Fibroblast of the aortic adventitia (primary cell): ENCODE results near the gene IQSEC1. TPM values are rescaled to one million over a fixed set of nuclear protein-coding genes. Genes with fewer than 3 reads are reported as not detected.
A peak's percentile ranks its signal among the peaks of the same experiment; 100 is the strongest.

Experiments used
- DNase-seq: peaks from one replicate; pipeline ENCODE4 v3.0.0-alpha.2; 2010; ENCODE audit warnings: low read depth
- H3K4me3 ChIP-seq: 2 replicates; pipeline ENCODE4 v1.5.1; 2011; ENCODE audit warnings: low read depth, mild to moderate bottlenecking, control low read depth, low read length, moderate library complexity
- CTCF ChIP-seq: IDR thresholded peaks from 2 replicates; pipeline ENCODE4 v1.5.1; 2011; ENCODE audit warnings: mild to moderate bottlenecking, low read length, control low read depth, inconsistent platforms; ENCODE audit not compliant: insufficient read depth
- total RNA-seq: library from RNA; depleted of rRNA; stranded (reverse); fragments of >200 nt; gene quantifications from 2 replicates; pipeline ENCODE4 v1.2.3, GENCODE V29; 2012; ENCODE audit warnings: low replicate concordance

The IQSEC1 gene
- total RNA-seq, 1 donor: 15.9 TPM

- H3K4me3 ChIP-seq: no peak overlapping the region
- DNase-seq: no peak
- no peak for TF ChIP-seq CTCF
Observed at GRCh38 chr3:12935861-12936830, 137.1 kb downstream of the IQSEC1 start.

- DNase-seq: no peak
- no peak for TF ChIP-seq CTCF
- H3K4me3 ChIP-seq: no peak overlapping the region
Observed at GRCh38 chr3:12935023-12935860, 138.0 kb downstream of the IQSEC1 start.

- TF ChIP-seq CTCF: no peak
- H3K4me3 ChIP-seq: no peak overlapping the region
- DNase-seq: peak; percentile 77
Observed at GRCh38 chr3:12934431-12934830, 138.8 kb downstream of the IQSEC1 start.

- no peak for TF ChIP-seq CTCF
- no peak for DNase-seq
- H3K4me3 ChIP-seq: no peak overlapping the region
Observed at GRCh38 chr3:12933901-12934300, 139.3 kb downstream of the IQSEC1 start.

DNA sequence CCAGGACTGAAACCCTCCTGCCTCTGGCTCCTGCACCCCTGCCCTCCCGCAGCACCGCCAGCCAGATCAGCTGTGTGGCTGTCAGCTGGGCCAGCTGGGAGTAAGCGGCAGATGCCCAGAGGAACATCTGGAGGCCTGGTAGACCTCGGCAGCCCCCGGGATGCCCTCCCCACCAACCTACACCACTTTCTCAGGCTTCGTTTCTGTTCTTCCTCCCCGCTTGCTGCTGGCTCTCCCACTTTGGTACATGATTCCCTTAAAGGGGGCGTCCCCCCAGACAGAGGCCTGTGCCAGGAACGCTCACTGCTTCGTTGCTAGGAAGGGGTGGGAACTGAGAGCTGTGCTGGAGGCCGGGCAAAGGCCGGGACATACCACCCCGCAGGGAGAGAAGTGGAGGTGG is 140.5 kb downstream of the IQSEC1 start:
- TF ChIP-seq CTCF: no peak
- DNase-seq: no peak
- no peak overlapping the region for H3K4me3 ChIP-seq

- DNase-seq: no peak
- TF ChIP-seq CTCF: no peak
- H3K4me3 ChIP-seq: no peak overlapping the region
Observed at GRCh38 chr3:12932347-12932746, 140.9 kb downstream of the IQSEC1 start.
